GM12878 (cell line): Measurements from ENCODE around the gene FBXO27. TPM values are rescaled to one million over a fixed set of nuclear protein-coding genes. Genes with fewer than 3 reads are reported as not detected.

ENCODE experiments used
- ATAC-seq: fragments of 200-7000 bp; cut with Tn5 transposase; 3 replicates; pipeline ENCODE4 v1.9.1; 2020; ENCODE audit warnings: mild to moderate bottlenecking, moderate library complexity
- BruUV-seq: library from RNA; stranded (reverse); fragments of 400-500 nt; replicated peaks from 2 replicates; lab custom pipeline; 2021; lab: Mats Ljungman, UMichigan
- CTCF ChIA-PET: fragments of 300-600 bp; sonication (Branson Sonifier 250); formaldehyde crosslinking; extraction: SDS; loops from one replicate; lab custom pipeline; 2021; ENCODE audit warnings: inconsistent platforms; lab: Yijun Ruan, JAX
- POLR2A ChIA-PET: fragments of 350-600 bp; formaldehyde crosslinking; extraction: SDS; loops from one replicate; lab custom pipeline; 2021; ENCODE audit warnings: inconsistent platforms; lab: Charles Lee
- RAD21 ChIA-PET: fragments of 300-600 bp; sonication (Branson Sonifier 250); formaldehyde crosslinking; loops from one replicate; lab custom pipeline; 2023; ENCODE audit warnings: antibody characterized with exemption; ENCODE audit not compliant: unreplicated experiment; lab: Charles Lee
- SMC1A ChIA-PET: fragments of 300-600 bp; sonication (Branson Sonifier 250); formaldehyde crosslinking; loops from one replicate; lab custom pipeline; 2023; ENCODE audit not compliant: unreplicated experiment, uncharacterized antibody; lab: Charles Lee
- DNase-seq: peaks from one replicate; pipeline ENCODE4 v3.0.0-alpha.2; 2011; ENCODE audit warnings: low read depth, low spot score
- FAIRE-seq: peaks from 3 replicates; lab custom pipeline; 2011; peaks lifted over from hg19 to GRCh38; lab: Jason Lieb, UNC
- H2AFZ ChIP-seq: 2 replicates; pipeline ENCODE4 v1.6.0; 2011; ENCODE audit warnings: low read depth, low read length, control low read depth; ENCODE audit not compliant: control insufficient read depth
- H3K27ac ChIP-seq: 2 replicates; pipeline ENCODE4 v1.5.1; 2011; ENCODE audit warnings: control low read depth; ENCODE audit not compliant: control insufficient read depth, insufficient read depth
- H3K27me3 ChIP-seq, 2 experiments: replicated peaks in 1 of 2; 2 replicates each; pipeline versions ENCODE4 v1.6.0 to v1.6.1; 2011; ENCODE audit warnings: low read length in 1 of 2; ENCODE audit not compliant: control insufficient read depth in 2 of 2, insufficient read depth in 2 of 2
- H3K36me3 ChIP-seq, 2 experiments: 2 replicates each; pipeline ENCODE4 v1.5.1; 2011; ENCODE audit warnings: low read length in 1 of 2; ENCODE audit not compliant: control insufficient read depth in 2 of 2, insufficient read depth in 2 of 2
- H3K4me1 ChIP-seq: 2 replicates; pipeline ENCODE4 v1.6.1; 2011; ENCODE audit warnings: mild to moderate bottlenecking, low read length, moderate library complexity, mixed read lengths; ENCODE audit not compliant: control insufficient read depth, insufficient read depth
- H3K4me2 ChIP-seq: 2 replicates; pipeline ENCODE4 v1.6.0; 2011; ENCODE audit warnings: control low read depth; ENCODE audit not compliant: control insufficient read depth, insufficient read depth
- H3K4me3 ChIP-seq: fragments of 200-600 bp; sonication (generic); 2 replicates; pipeline ENCODE4 v1.5.1; 2016
- H3K79me2 ChIP-seq: 2 replicates; pipeline ENCODE4 v1.6.0; 2011; ENCODE audit warnings: low read length; ENCODE audit not compliant: control insufficient read depth, insufficient read depth
- H3K9ac ChIP-seq: 2 replicates; pipeline ENCODE4 v1.8.0; 2011; ENCODE audit warnings: low read length, control low read depth, mixed read lengths; ENCODE audit not compliant: control insufficient read depth, insufficient read depth
- H3K9me3 ChIP-seq: replicated peaks from 3 replicates; pipeline ENCODE4 v1.5.1; 2011; ENCODE audit warnings: mild to moderate bottlenecking, low read length; ENCODE audit not compliant: control insufficient read depth, insufficient read depth
- H4K20me1 ChIP-seq: 2 replicates; pipeline ENCODE4 v1.6.0; 2011; ENCODE audit not compliant: control insufficient read depth, insufficient read depth
- BACH1 ChIP-seq: fragments of 450-650 bp; IDR thresholded peaks from 2 replicates; pipeline ENCODE4 v1.6.1; 2017; ENCODE audit warnings: mild to moderate bottlenecking, borderline replicate concordance
- BCL11A ChIP-seq: IDR thresholded peaks from 2 replicates; pipeline ENCODE4 v1.6.1; 2011; ENCODE audit warnings: low read depth, low read length
- BMI1 ChIP-seq: fragments of 450-650 bp; IDR thresholded peaks from 2 replicates; pipeline ENCODE4 v1.6.1; 2016; ENCODE audit warnings: mild to moderate bottlenecking, moderate library complexity, borderline replicate concordance
- CBX3 ChIP-seq: fragments of 200-600 bp; sonication (generic); IDR thresholded peaks from 2 replicates; pipeline ENCODE4 v1.6.1; 2016; ENCODE audit warnings: low read depth, borderline replicate concordance
- EP300 ChIP-seq, 2 experiments: fragments of 150-350 bp in 1 of 2; IDR thresholded peaks; 2 replicates each; pipeline ENCODE4 v1.6.1; 2011 to 2012; ENCODE audit warnings: low read depth in 2 of 2, low read length in 2 of 2, borderline replicate concordance in 1 of 2, improper control_type of control experiment in 1 of 2, inconsistent platforms in 1 of 2; ENCODE audit not compliant: control insufficient read depth in 1 of 2
- FOS ChIP-seq: IDR thresholded peaks from 3 replicates; pipeline ENCODE4 v1.6.1; 2011; ENCODE audit warnings: borderline replicate concordance; ENCODE audit not compliant: insufficient read length; ENCODE audit errors: extremely low read depth
- GABPA ChIP-seq: IDR thresholded peaks from 2 replicates; pipeline ENCODE4 v1.6.1; 2014; ENCODE audit warnings: antibody characterized with exemption, low read depth, mild to moderate bottlenecking, inconsistent platforms
- GATAD2B ChIP-seq: fragments of 450-650 bp; conservative IDR thresholded peaks from 2 replicates; pipeline ENCODE4 v1.6.1; 2017; ENCODE audit warnings: low read depth, mild to moderate bottlenecking, moderate library complexity
- NR2C1 ChIP-seq: fragments of 450-650 bp; IDR thresholded peaks from 2 replicates; pipeline ENCODE4 v1.6.1; 2017; ENCODE audit warnings: antibody characterized with exemption, mild to moderate bottlenecking, moderate library complexity
- POLR2AphosphoS5 ChIP-seq: IDR thresholded peaks from 2 replicates; pipeline ENCODE4 v1.6.1; 2011; ENCODE audit warnings: mild to moderate bottlenecking, low read length, inconsistent platforms
- POU2F2 ChIP-seq: IDR thresholded peaks from 3 replicates; pipeline ENCODE4 v1.6.1; 2011; ENCODE audit warnings: low read depth, mild to moderate bottlenecking, low read length, borderline replicate concordance
- TBL1XR1 ChIP-seq: IDR thresholded peaks from 2 replicates; pipeline ENCODE4 v1.6.1; 2012; ENCODE audit warnings: low read depth, low read length, improper control_type of control experiment
- WGBS: methylation state at CpG from one replicate; pipeline ENCODE4 v1.1.6; 2016; ENCODE audit warnings: low lambda C conversion rate; ENCODE audit not compliant: insufficient replicate concordance, insufficient coverage; ENCODE audit errors: missing lambda C conversion rate; 5-methylcytosine and 5-hydroxymethylcytosine counted together
- in situ Hi-C: fragments of 300-500 bp; cut with MboI; formaldehyde crosslinking; loops from 9 replicates; pipeline ENCODE4 v1.14.3; 2018; ENCODE audit warnings: mixed read lengths
- intact Hi-C: fragments of 100-400 bp; cut with micrococcal nuclease; formaldehyde crosslinking; loops from one replicate; pipeline ENCODE4 v1.14.2; 2022; ENCODE audit not compliant: unreplicated experiment
- polyA plus RNA-seq, 11 experiments: library from polyadenylated mRNA; depleted of rRNA in 4 of 11; unstranded in 6 of 11; stranded (reverse) in 5 of 11; fragments of >200 nt; fragmentation: Nextera tagmentation in 4 of 11; fragmentation: Illumina TruSeq in 1 of 11; extraction: Ambion mirVana in 4 of 11; extraction: Trizol in 1 of 11; gene quantifications; 1 replicate in 1 of 11; 2 replicates in 10 of 11; pipeline versions ENCODE4 v1.2.1 to v1.2.3, GENCODE V29; 2011 to 2016; ENCODE audit warnings: inconsistent platforms in 2 of 11, missing spikeins in 2 of 11, low read depth in 1 of 11
- total RNA-seq, 4 experiments: library from RNA; depleted of rRNA in 3 of 4; stranded (reverse); fragments of >200 nt in 3 of 4; fragmentation: Illumina TruSeq in 1 of 4; extraction: Trizol in 1 of 4; gene quantifications; 2 replicates each; pipeline versions ENCODE4 v1.2.1 to v1.2.3, GENCODE V29; 2013 to 2021

The FBXO27 gene
- total and polyA plus RNA-seq, 10 of the 15 experiments (the other 5 are each of a cell fraction or from before 2014, with no cell fraction given), result 3.1 to 15.4 (median 7.1) TPM

- no peak for DNase-seq
- ChIA-PET POLR2A (interaction anchor here (0.6 kb wide), 4 partner anchors 31 to 304 kb away, joined by 3 read pairs; no protein-coding TSS in a partner anchor), SMC1A (interaction anchor here (1.7 kb wide), 1 partner anchor 8 kb away, joined by 4 read pairs; no protein-coding TSS in a partner anchor), RAD21 (interaction anchor here (0.8 kb wide), 1 partner anchor 70 kb away, joined by 3 read pairs; the partner anchor contains the start of gene FBXO17), CTCF (interaction anchor here (1.2 to 1.6 kb wide), 3 partner anchors 8 to 47 kb away, joined by 3 read pairs; no protein-coding TSS in a partner anchor)
- in situ Hi-C loops, result no loop called here
- Histone ChIP-seq H3K27ac (no peak overlapping the region), H3K9me3 (no peaks in the 10 kb centered on the region; the same call in 2 of the 3 replicates), H3K4me1 (no peaks in the 10 kb centered on the region), H3K27me3 (no peaks in the 10 kb centered on the region), H3K4me3 (no peak overlapping the region), H3K79me2 (no peaks in the 10 kb centered on the region), H4K20me1 (no peaks in the 10 kb centered on the region), H3K4me2 (no peak overlapping the region), H3K36me3 (no peaks in the 10 kb centered on the region), H2AFZ (no peak overlapping the region), H3K9ac (no peak overlapping the region)
- intact Hi-C loops, result no loop called here
- no peak for FAIRE-seq
- peak; percentile 83 for ATAC-seq
- TF ChIP-seq POLR2AphosphoS5 (no peak), GABPA (peak; percentile 80), NR2C1 (peak; percentile 85), TBL1XR1 (no peak), GATAD2B (no peak), BMI1 (peak; percentile 54; the same call in 1 of the 2 replicates), POU2F2 (peak; percentile 61; the same call in 1 of the 3 replicates), FOS (no peak), BACH1 (no peak), BCL11A (no peak), EP300 (IDR thresholded peaks at IDR 0.05; ENCODE audit: borderline replicate concordance in 1 of 2, control insufficient read depth in 1 of 2, low read depth in 2 of 2, low read length in 2 of 2) (no peak), CBX3 (no peak)
- WGBS, result 36% methylated on average over 7 of the region's 7 CpGs
- no TSS peak for BruUV-seq
Observed at GRCh38 chr19:39046037-39046821, 13.9 kb upstream of the FBXO27 start.
